B cell (primary cell): Measurements from ENCODE around the gene POLK. TPM values are rescaled to one million over a fixed set of nuclear protein-coding genes. Genes with fewer than 3 reads are reported as not detected.

Source experiments
- ATAC-seq: fragments of 200-7000 bp; cut with Tn5 transposase; one replicate; pipeline ENCODE4 v1.10.0; 2021; ENCODE audit warnings: low read depth, mild to moderate bottlenecking, moderate number of reproducible peaks, moderate library complexity
- CTCF ChIA-PET: fragments of 350-600 bp; sonication (Branson Sonifier 250); formaldehyde crosslinking; loops from one replicate; lab custom pipeline; 2021; ENCODE audit warnings: antibody characterized with exemption, inconsistent platforms; lab: Charles Lee
- POLR2A ChIA-PET: fragments of 350-600 bp; sonication (Branson Sonifier 250); formaldehyde crosslinking; loops from one replicate; lab custom pipeline; 2021; ENCODE audit warnings: antibody characterized with exemption; lab: Charles Lee
- DNase-seq: peaks from one replicate; pipeline ENCODE4 v3.0.0; 2013
- H2AFZ ChIP-seq: 2 replicates; pipeline ENCODE4 v1.6.1; 2012; ENCODE audit warnings: mild to moderate bottlenecking, low read depth, low read length; ENCODE audit not compliant: insufficient read depth, poor library complexity, severe bottlenecking
- H3K27ac ChIP-seq, 2 donors: 1 replicate in 1 of 2; 2 replicates in 1 of 2; pipeline ENCODE4 v1.5.1; 2012 to 2013; ENCODE audit warnings: low read length in 2 of 2, mild to moderate bottlenecking in 2 of 2, moderate library complexity in 1 of 2
- H3K27me3 ChIP-seq, 4 experiments: fragments of 200-600 bp in 1 of 4; sonication (generic) in 1 of 4; replicated peaks in 1 of 4; 1 replicate in 2 of 4; 2 replicates in 2 of 4; pipeline versions ENCODE4 v1.6.1 to v1.7.0; 2013 to 2016; ENCODE audit warnings: low read length in 3 of 4, mild to moderate bottlenecking in 2 of 4, mixed read lengths in 1 of 4, moderate library complexity in 1 of 4; ENCODE audit not compliant: insufficient read depth in 4 of 4, control insufficient read depth in 3 of 4; ENCODE audit errors: control extremely low read depth in 1 of 4
- H3K36me3 ChIP-seq, 2 experiments: replicated peaks in 1 of 2; 1 replicate in 1 of 2; 2 replicates in 1 of 2; pipeline versions ENCODE4 v1.6.1 to v1.7.1; 2013; ENCODE audit warnings: low read length in 1 of 2; ENCODE audit not compliant: insufficient read depth in 2 of 2, control insufficient read depth in 1 of 2; ENCODE audit errors: control extremely low read depth in 1 of 2, extremely low read depth in 1 of 2
- H3K4me1 ChIP-seq, 2 donors: fragments of 200-600 bp in 1 of 2; sonication (generic) in 1 of 2; 1 replicate in 1 of 2; 2 replicates in 1 of 2; pipeline versions ENCODE4 v1.5.1 to v1.6.1; 2013 to 2017; ENCODE audit warnings: low read length in 2 of 2; ENCODE audit not compliant: control insufficient read depth in 2 of 2, insufficient read depth in 2 of 2
- H3K4me2 ChIP-seq: replicated peaks from 2 replicates; pipeline ENCODE3; 2012; ENCODE audit warnings: mild to moderate bottlenecking, low read depth, low read length; ENCODE audit not compliant: poor library complexity, severe bottlenecking
- H3K4me3 ChIP-seq, 5 experiments: fragments of 200-600 bp in 1 of 5; sonication (generic) in 1 of 5; 1 replicate in 3 of 5; 2 replicates in 2 of 5; pipeline versions ENCODE4 v1.5.1 to v1.7.0; 2011 to 2016; ENCODE audit warnings: low read length in 4 of 5, mild to moderate bottlenecking in 4 of 5, low read depth in 2 of 5, control low read depth in 1 of 5, moderate library complexity in 1 of 5; ENCODE audit not compliant: insufficient read depth in 1 of 5; ENCODE audit errors: control extremely low read depth in 1 of 5, extremely low read depth in 1 of 5
- H3K79me2 ChIP-seq: fragments of 200-600 bp; sonication (generic); one replicate; pipeline ENCODE4 v1.6.0; 2016; ENCODE audit warnings: low read length; ENCODE audit not compliant: control insufficient read depth, insufficient read depth
- H3K9ac ChIP-seq: fragments of 200-600 bp; sonication (generic); 2 replicates; pipeline ENCODE4 v1.6.1; 2017; ENCODE audit warnings: mild to moderate bottlenecking, low read length, moderate library complexity
- H3K9me3 ChIP-seq, 3 donors: one replicate each; pipeline versions ENCODE4 v1.6.1 to v1.7.1; 2013; ENCODE audit warnings: low read length in 2 of 3; ENCODE audit not compliant: control insufficient read depth in 2 of 3, insufficient read depth in 1 of 3; ENCODE audit errors: control extremely low read depth in 1 of 3
- H4K20me1 ChIP-seq: 2 replicates; pipeline ENCODE4 v1.6.0; 2012; ENCODE audit warnings: mild to moderate bottlenecking, low read length; ENCODE audit not compliant: insufficient read depth, control insufficient read depth, poor library complexity, severe bottlenecking
- H3K27ac Mint-ChIP-seq: one replicate; pipeline ENCODE4 v1.8.0; 2021; ENCODE audit warnings: mixed read lengths
- H3K27me3 Mint-ChIP-seq: one replicate; pipeline ENCODE4 v1.8.0; 2021; ENCODE audit warnings: mixed read lengths
- H3K4me1 Mint-ChIP-seq: one replicate; pipeline ENCODE4 v1.8.0; 2021; ENCODE audit warnings: mixed read lengths
- H3K4me3 Mint-ChIP-seq: one replicate; pipeline ENCODE4 v1.8.0; 2021; ENCODE audit warnings: mixed read lengths
- H3K9me3 Mint-ChIP-seq: one replicate; pipeline ENCODE4 v1.8.0; 2022; ENCODE audit warnings: mixed read lengths; ENCODE audit not compliant: insufficient read depth
- EZH2 ChIP-seq: IDR thresholded peaks from 2 replicates; pipeline ENCODE4 v1.6.1; 2012; ENCODE audit warnings: borderline replicate concordance, low read depth, mild to moderate bottlenecking, moderate library complexity, low read length; ENCODE audit not compliant: insufficient read depth, poor library complexity, severe bottlenecking
- WGBS: methylation state at CpG from one replicate; pipeline ENCODE4 v1.1.5; 2013; ENCODE audit warnings: missing lambda C conversion rate; ENCODE audit not compliant: insufficient coverage; 5-methylcytosine and 5-hydroxymethylcytosine counted together
- intact Hi-C: fragments of 100-400 bp; cut with micrococcal nuclease; formaldehyde crosslinking; loops from one replicate; pipeline ENCODE4 v1.10.0; 2022
- polyA plus RNA-seq: library from polyadenylated mRNA; depleted of rRNA; stranded (reverse); fragments of >200 nt; gene quantifications from 2 replicates; pipeline ENCODE4 v1.2.3, GENCODE V29; 2012
- total RNA-seq, 2 donors: library from RNA; stranded (reverse); fragments of 120-200 nt in 1 of 2; gene quantifications; 1 replicate in 1 of 2; 2 replicates in 1 of 2; pipeline versions ENCODE4 v1.2.3 to v1.2.4, GENCODE V29; 2013 to 2022
- TF ChIP-seq, protein P1 (sequence below): fragments of 200-600 bp; IDR thresholded peaks from one replicate; pipeline ENCODE4 v1.8.0; 2022; ENCODE audit warnings: antibody characterized with exemption, mild to moderate bottlenecking

Gene POLK
- total and polyA plus RNA-seq, 2 donors (not counting 1 experiment from before 2014, with no cell fraction given), result 13.8 to 41.6 TPM

DNA sequence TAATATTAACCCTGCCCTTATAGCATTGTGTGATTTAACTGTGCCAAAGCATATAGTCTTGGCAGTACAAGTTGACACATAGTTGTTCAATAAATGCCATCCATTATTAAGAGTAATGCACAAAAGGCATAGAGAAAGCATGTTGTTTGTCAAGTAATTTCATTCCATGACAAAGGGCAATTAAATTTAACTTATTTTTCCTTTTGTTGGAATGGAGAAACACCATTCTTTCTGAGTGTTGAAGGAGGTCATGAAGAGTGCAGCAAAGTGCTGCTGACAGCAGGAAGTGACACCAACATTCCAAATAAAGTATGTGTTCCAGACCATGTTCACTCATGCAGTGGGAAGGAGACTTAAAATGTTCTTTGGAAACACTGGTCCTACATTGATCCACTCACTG is 128.7 kb downstream of the POLK start:
- POLR2A ChIA-PET, result no interaction called here

DNA sequence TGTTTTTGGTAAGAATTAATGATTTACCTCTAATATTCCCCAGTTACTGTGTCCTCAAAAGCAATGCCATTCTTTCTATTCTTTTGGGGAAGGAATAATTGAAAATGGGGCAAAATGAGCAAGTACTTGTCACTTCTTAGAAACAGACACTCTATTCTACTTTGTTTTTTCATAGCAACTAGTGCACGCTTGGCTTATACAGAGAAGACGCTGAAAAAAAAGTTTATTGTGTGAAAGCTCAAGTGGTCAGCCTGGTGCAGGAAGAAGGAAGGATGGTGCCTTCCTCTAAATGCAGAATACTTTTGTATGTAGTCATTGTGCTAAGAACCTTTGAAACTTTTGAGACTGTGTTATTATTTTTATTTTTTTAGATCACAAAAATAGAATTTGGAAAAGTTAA is 129.1 kb downstream of the POLK start:
- H3K36me3 ChIP-seq, result no peaks in the 10 kb centered on the region
- H3K79me2 ChIP-seq, result no peaks in the 10 kb centered on the region
- ChIA-PET CTCF (no interaction called here), POLR2A (no interaction called here)
- WGBS, result no CpG with 5 or more reads among the region's 2 CpGs
- DNase-seq (no peak), ATAC-seq (no peak)
- no peak overlapping the region for H3K27ac ChIP-seq
- TF ChIP-seq, protein P1, sequence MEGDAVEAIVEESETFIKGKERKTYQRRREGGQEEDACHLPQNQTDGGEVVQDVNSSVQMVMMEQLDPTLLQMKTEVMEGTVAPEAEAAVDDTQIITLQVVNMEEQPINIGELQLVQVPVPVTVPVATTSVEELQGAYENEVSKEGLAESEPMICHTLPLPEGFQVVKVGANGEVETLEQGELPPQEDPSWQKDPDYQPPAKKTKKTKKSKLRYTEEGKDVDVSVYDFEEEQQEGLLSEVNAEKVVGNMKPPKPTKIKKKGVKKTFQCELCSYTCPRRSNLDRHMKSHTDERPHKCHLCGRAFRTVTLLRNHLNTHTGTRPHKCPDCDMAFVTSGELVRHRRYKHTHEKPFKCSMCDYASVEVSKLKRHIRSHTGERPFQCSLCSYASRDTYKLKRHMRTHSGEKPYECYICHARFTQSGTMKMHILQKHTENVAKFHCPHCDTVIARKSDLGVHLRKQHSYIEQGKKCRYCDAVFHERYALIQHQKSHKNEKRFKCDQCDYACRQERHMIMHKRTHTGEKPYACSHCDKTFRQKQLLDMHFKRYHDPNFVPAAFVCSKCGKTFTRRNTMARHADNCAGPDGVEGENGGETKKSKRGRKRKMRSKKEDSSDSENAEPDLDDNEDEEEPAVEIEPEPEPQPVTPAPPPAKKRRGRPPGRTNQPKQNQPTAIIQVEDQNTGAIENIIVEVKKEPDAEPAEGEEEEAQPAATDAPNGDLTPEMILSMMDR, result no peak
- no peak for TF ChIP-seq EZH2
- no peak overlapping the region for H3K9ac ChIP-seq
- no peaks in the 10 kb centered on the region for H4K20me1 ChIP-seq
- H3K4me1 ChIP-seq, result no peaks in the 10 kb centered on the region
- H3K27ac Mint-ChIP-seq, result no peak overlapping the region
- no peaks in the 10 kb centered on the region for H3K27me3 Mint-ChIP-seq
- no peaks in the 10 kb centered on the region for H3K4me1 Mint-ChIP-seq
- H3K4me2 ChIP-seq, result no peak overlapping the region
- peaks cover 0 to 3% (median 0%) of the 10 kb centered on the region in 3 donors for H3K9me3 ChIP-seq
- H3K4me3 Mint-ChIP-seq, result no peak overlapping the region
- H2AFZ ChIP-seq, result no peak overlapping the region
- H3K27me3 ChIP-seq, result no peaks in the 10 kb centered on the region
- H3K4me3 ChIP-seq, result no peak overlapping the region
- H3K9me3 Mint-ChIP-seq, result peaks cover 2% of the 10 kb centered on the region
- intact Hi-C loops, result no loop called here

More for the DNA sequence above, 128.7 kb downstream of the POLK start:
- H3K4me2 ChIP-seq, result no peak overlapping the region
- TF ChIP-seq, protein P1, result no peak
- ATAC-seq, result no peak
- no peak for DNase-seq
- Mint-ChIP-seq H3K27me3 (no peaks in the 10 kb centered on the region), H3K4me1 (no peaks in the 10 kb centered on the region), H3K9me3 (peaks cover 2% of the 10 kb centered on the region), H3K27ac (no peak overlapping the region), H3K4me3 (no peak overlapping the region)
- no peaks in the 10 kb centered on the region for H3K4me1 ChIP-seq
- no peak overlapping the region for H3K4me3 ChIP-seq
- H3K27me3 ChIP-seq, result no peaks in the 10 kb centered on the region
- H2AFZ ChIP-seq, result no peak overlapping the region
- H3K9ac ChIP-seq, result no peak overlapping the region
- H3K36me3 ChIP-seq, result no peaks in the 10 kb centered on the region
- no peak overlapping the region for H3K27ac ChIP-seq
- intact Hi-C loops, result no loop called here
- H3K9me3 ChIP-seq, result peaks cover 0 to 3% (median 0%) of the 10 kb centered on the region in 3 donors
- no peaks in the 10 kb centered on the region for H4K20me1 ChIP-seq
- H3K79me2 ChIP-seq, result no peaks in the 10 kb centered on the region
- CTCF ChIA-PET, result no interaction called here
